Measurements from ENCODE around the gene RIPPLY1.

RIPPLY1 gene

GRCh38 chrX:106899841-106900240 is 3.3 kb downstream of the RIPPLY1 start:
- TF ChIP-seq GATA3 (IDR thresholded peaks at IDR 0.05; ENCODE audit: low read depth, low read length) (no peak), GATA2 (IDR thresholded peaks at IDR 0.05; ENCODE audit: low read depth, low read length) (no peak)

- no peak for TF ChIP-seq GATA2 (IDR thresholded peaks at IDR 0.05; ENCODE audit: low read depth, low read length)
- no peak for TF ChIP-seq GATA3 (IDR thresholded peaks at IDR 0.05; ENCODE audit: low read depth, low read length)
Observed at GRCh38 chrX:106899276-106899675, 3.9 kb downstream of the RIPPLY1 start.

GRCh38 chrX:106898462-106898861 is 4.7 kb downstream of the RIPPLY1 start:
- no peak for TF ChIP-seq GATA2 (IDR thresholded peaks at IDR 0.05; ENCODE audit: low read depth, low read length)
- TF ChIP-seq GATA3 (IDR thresholded peaks at IDR 0.05; ENCODE audit: low read depth, low read length): no peak

GRCh38 chrX:106897259-106897658 is 5.9 kb downstream of the RIPPLY1 start:
- TF ChIP-seq GATA2 (IDR thresholded peaks at IDR 0.05; ENCODE audit: low read depth, low read length) (no peak), GATA3 (IDR thresholded peaks at IDR 0.05; ENCODE audit: low read depth, low read length) (no peak)

- no peak for TF ChIP-seq GATA3 (IDR thresholded peaks at IDR 0.05; ENCODE audit: low read depth, low read length)
- TF ChIP-seq GATA2 (IDR thresholded peaks at IDR 0.05; ENCODE audit: low read depth, low read length): no peak
Observed at GRCh38 chrX:106894978-106895452, 8.1 kb downstream of the RIPPLY1 start.

GRCh38 chrX:106894392-106894909 is 8.7 kb downstream of the RIPPLY1 start:
- TF ChIP-seq GATA3 (IDR thresholded peaks at IDR 0.05; ENCODE audit: low read depth, low read length): no peak
- no peak for TF ChIP-seq GATA2 (IDR thresholded peaks at IDR 0.05; ENCODE audit: low read depth, low read length)

GRCh38 chrX:106891762-106892460 is 11.2 kb downstream of the RIPPLY1 start:
- TF ChIP-seq GATA2 (IDR thresholded peaks at IDR 0.05; ENCODE audit: low read depth, low read length): no peak
- TF ChIP-seq GATA3 (IDR thresholded peaks at IDR 0.05; ENCODE audit: low read depth, low read length): no peak

GRCh38 chrX:106889468-106889867 is 13.7 kb downstream of the RIPPLY1 start:
- TF ChIP-seq GATA2 (IDR thresholded peaks at IDR 0.05; ENCODE audit: low read depth, low read length): no peak
- TF ChIP-seq GATA3 (IDR thresholded peaks at IDR 0.05; ENCODE audit: low read depth, low read length): no peak

GRCh38 chrX:106875151-106875550 is 28.0 kb downstream of the RIPPLY1 start:
- TF ChIP-seq GATA2 (IDR thresholded peaks at IDR 0.05; ENCODE audit: low read depth, low read length) (no peak), GATA3 (IDR thresholded peaks at IDR 0.05; ENCODE audit: low read depth, low read length) (no peak)

- TF ChIP-seq GATA2 (IDR thresholded peaks at IDR 0.05; ENCODE audit: low read depth, low read length) (no peak), GATA3 (IDR thresholded peaks at IDR 0.05; ENCODE audit: low read depth, low read length) (no peak)
Observed at GRCh38 chrX:106874075-106874474, 29.1 kb downstream of the RIPPLY1 start.

- TF ChIP-seq GATA2 (IDR thresholded peaks at IDR 0.05; ENCODE audit: low read depth, low read length) (no peak), GATA3 (IDR thresholded peaks at IDR 0.05; ENCODE audit: low read depth, low read length) (no peak)
Observed at GRCh38 chrX:106863697-106864096, 39.4 kb downstream of the RIPPLY1 start.

GRCh38 chrX:106862972-106863688 is 40.0 kb downstream of the RIPPLY1 start:
- TF ChIP-seq GATA2 (IDR thresholded peaks at IDR 0.05; ENCODE audit: low read depth, low read length): no peak
- TF ChIP-seq GATA3 (IDR thresholded peaks at IDR 0.05; ENCODE audit: low read depth, low read length): no peak
